ENCODE results near the gene MMS19.

DNA sequence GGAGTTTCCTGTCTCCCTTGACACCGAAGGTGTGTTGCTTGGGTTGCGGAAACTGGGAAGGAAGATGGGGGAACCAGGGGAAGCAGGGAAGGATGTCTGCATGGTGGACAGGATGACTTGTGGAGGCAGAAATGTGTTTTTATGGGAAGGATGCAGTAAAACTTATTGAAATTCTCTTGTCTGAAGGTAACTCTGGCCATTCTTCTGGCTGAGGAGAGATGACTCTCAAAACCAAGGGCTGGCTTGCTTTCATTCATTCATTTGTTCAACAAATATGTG lies 2.0 kb upstream of the MMS19 start:
- TF ChIP-seq CTCF (IDR thresholded peaks at IDR 0.05) (no peak), POLR2A (IDR thresholded peaks at IDR 0.05) (no peak)

All from adrenal gland (tissue), 5 donors.